Stimulated activated CD8-positive, alpha-beta memory T cell treated with anti-CD3 and anti-CD28 coated beads, Interleukin-12 subunit alpha, Interleukin-12 subunit beta, amount 100 ng/mL, for 24 hours (primary cell): ENCODE results near the gene AGBL4.

ENCODE experiments used
- DNase-seq: peaks from one replicate; pipeline ENCODE4 v3.0.0-alpha.2; 2020; ENCODE audit errors: extremely low read depth

The AGBL4 gene

DNA sequence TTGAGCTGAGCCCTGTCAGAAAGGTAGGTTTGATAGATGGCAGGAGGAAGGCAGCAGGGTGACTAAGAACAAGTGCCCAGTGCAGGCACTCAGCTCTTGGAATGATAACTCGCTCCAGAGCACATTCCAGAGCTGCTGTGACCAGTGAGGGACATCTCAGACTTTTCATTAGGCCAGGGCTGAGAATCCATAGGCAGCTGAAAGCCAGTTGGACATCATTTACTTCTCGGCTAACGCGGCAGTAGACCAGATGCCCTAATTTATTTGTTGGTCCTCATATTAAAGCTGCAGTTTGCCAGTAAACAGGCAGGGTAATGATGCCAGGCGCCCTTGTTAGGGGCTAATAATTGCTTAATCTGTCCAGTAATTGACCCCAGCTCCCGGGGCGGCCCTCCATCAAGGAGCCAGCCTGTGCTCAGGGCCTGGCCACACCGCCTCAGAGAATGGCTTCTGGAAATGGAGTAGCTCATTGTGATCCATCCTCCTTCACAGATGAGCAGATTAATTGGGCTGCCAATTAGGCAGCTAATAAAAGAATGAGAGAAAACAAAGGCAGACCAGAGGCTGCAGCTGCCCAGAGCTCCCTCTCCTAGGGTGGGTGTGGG is 1369.0 kb downstream of the AGBL4 start:
- DNase-seq = no peak

DNA sequence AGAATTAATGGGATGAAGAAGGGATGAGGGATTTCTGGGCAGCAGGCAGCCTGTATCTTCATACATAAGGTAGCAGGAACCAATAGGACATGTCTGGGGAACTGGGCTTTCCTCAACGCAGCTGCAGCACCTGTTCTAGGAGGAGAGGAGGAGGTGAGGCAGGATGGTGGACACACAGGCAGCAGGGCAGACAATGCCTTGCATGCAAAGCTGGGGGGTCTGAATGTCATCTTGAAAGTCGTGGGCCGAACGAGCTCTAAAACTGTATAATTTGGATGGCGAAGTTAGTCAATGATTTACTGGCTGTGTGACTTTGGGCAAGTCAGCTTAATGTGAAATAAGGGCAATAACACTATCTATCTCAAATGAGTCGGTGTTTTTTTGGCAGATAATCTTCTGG is 1371.4 kb downstream of the AGBL4 start:
- no peak for DNase-seq

DNA sequence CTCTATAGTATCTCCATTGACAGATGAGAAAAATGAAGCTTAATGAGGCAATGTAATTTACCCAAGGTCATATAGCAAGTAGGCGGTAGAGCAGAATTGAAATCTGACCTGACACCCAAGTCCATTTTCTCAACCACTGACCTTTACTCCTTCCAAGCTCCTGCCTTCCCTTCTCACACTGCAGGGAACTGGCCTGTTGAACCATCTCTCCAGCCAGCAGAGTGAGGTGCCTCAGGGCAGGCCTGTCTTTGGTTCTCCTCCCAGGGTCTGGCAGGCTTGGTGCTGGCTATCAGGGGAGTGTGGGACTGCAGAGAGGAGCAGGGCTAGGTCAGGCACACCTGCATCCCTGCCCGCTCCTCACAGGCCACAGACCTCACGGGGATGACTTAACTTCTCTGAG is 1373.9 kb downstream of the AGBL4 start:
- DNase-seq = no peak

DNA sequence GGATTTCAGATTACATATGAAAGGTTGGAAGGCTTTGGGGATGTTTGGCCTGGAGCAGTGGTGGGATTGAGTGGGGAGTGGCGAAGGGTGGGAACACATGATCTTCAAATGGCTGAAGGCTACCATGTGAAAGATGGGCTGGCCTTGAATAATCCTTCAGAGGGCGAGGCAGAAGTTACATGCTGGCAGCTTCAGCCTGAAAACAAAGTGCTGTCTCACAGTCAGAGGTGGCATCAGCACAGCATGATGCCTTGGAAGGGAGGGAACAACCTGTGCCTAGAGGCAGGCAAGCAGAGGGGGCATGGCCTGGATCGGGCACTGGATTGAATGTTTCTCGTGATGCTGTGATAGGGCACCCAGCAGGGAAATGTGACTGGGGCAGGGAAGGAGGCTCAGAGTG is 1377.9 kb downstream of the AGBL4 start:
- no peak for DNase-seq

DNA sequence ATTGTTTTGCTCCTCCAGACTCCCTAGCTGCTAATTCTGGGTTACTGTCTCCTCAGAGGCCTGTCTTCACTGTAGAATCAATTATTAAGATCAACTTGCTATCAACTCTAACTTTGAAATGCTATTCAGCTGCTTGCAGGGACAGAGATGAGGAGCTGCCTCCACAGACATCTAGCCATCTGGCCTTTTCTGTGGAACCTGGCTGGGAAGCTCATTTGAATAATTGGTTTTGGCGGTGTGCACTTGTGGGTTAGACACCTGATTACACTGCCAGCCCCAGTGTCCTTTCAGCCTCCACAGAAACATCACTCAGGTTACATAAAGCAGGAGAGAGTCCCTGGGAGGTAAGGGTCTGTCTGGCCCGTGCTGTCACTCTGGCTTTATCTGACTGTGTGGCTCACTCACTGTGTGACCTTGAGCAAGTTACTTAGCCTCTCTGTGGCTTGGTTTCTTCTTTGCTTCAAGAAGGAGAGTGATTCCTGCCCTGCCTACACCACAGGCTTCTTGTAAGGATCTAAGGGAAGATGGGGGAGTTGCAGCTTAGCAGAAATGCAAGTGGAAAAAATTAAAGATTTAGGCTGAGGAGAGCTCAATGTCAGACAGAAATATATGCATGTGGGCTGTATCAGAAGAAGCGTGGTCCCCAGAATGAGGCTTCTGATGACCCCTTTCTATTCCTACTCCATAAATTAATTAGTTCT is 1378.7 kb downstream of the AGBL4 start:
- no peak for DNase-seq

DNA sequence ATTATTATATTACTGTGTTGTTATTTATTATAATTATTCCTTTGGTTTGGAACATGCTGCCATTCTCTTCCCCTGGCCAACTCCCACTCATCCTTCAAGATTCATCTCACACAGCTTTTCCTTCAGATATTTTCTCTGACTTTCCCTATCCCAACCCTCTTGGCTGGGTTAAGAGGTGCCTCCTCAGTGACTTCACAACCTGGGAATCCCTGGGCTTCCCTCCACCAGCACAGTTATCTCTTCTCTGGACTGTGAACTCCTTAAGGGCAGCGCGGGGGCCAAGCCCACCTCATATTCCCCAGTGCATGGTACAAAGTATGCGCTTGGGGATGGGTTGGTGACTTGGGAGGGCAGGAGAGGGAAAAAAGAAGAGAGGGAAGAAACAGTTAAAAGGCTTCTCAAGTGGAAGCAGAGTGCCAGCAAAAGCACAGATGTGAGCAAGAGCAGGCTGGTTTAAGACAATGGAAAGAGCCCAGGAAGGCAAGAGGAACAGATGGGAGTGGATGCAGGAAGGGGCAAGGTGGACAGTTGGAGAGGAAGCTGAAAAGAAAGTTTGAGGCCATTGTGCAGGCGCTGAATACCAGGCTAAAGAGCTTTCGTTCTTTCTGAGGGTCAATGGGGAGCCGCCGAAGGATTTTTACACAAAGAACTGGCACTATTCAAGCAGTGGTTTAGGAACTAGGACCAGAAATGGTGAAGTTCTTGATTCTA is 1379.4 kb downstream of the AGBL4 start:
- no peak for DNase-seq

DNA sequence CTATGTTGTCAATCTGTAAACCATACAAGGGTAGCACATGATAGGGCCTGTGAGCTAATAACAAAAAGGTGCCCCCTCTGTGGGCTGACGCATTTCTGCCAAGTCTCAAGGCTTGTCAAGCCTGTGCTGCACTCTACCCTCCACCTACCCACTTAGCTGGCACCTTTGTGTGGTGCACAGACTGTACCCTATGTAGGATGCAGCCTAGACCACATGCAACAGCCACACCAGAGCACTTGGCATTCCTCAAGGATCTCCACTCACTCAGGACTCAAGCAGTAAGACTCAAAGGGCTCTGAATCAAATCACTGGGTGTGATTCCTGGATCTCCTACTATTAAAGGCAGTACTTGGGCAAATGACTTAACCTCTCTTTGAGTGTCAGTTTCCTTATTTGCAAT is 1380.6 kb downstream of the AGBL4 start:
- no peak for DNase-seq

DNA sequence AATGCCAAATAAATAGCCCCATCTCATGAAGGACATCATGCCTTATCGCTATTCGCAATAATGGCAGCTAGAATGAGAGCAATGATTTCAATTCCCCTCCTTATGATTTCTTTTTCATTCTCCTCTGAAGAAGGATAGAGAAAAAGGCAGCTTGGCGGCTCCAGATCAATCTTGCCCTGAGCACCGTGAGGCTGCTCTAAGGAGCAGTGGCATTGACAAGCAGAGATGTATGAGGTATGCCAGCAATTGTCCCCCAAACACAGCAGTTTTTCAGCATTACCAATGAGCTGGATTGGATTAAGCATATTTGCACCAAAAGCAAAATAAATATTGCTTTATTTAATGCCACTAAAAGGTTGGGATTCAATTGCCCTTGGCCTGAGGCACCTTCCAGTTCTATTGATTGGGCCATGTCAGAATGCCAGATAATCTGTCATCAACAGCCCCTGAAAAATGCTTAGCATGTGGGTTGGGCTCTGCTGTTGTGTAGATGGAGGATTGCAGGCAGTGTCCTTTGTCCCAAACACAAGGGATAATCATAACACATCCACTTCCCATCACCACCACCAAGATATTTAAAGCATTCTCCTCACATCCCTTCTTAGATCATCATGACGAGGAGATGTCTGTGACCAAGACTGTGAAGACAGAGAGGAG is 1382.8 kb downstream of the AGBL4 start:
- no peak for DNase-seq

DNA sequence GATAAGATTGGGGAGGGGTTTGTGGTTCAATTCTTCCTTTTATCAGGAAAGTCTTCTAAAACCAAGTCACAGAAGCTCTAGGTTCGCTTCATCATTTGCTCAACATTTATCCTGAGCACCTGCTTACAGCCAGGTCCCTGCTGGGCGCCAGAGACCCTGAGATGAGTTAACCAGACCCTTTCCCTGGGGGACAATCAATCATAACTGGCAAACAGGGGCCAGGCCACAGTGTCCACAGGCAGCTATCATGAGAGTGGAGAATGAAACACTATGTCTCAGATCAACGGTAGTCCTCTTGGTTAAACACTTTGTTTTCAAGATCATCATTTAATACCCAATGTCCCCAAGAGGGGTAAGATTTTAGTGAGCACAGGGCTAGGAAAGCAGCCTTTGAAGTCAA is 1393.9 kb downstream of the AGBL4 start:
- no peak for DNase-seq

DNA sequence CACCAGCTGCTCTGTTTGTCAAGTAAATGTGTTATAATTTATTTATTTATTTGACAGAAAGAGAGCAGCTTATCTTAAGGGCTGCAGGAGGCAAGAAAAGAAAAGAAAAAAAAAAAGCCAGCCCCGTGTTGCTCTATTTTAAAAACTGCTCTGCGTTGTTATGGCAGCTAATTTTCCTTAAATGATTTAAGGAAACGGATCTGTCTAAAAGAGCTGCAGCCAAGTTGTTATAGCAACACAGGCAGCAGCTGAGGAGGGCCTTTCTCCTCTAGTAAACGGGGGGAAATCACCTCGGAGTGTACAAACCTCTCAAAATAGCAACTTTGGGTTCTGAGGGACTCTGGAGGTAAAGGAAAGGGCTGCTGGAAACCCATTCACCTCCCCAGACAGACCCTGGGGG is 1396.3 kb downstream of the AGBL4 start:
- DNase-seq = no peak

DNA sequence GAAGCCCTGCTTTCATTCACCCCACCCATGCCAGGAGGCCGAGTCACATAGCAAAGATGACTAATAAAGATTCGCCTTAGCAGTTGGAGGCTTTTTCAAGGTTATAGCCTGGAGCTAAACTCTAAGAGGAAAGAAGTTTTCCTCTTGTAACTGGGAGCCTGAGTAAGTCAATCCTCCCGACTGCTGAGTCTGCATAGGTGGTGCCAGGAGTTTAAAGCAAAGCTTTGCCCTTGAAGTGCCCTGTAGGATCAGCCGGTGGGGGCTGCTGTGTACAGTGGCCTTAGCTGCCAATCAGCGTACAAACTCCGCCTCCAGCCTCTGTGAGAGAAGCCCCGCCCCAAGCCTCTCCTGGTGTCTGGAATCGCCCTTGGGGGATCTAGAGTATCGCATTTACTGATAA is 1404.2 kb downstream of the AGBL4 start:
- no peak for DNase-seq

DNA sequence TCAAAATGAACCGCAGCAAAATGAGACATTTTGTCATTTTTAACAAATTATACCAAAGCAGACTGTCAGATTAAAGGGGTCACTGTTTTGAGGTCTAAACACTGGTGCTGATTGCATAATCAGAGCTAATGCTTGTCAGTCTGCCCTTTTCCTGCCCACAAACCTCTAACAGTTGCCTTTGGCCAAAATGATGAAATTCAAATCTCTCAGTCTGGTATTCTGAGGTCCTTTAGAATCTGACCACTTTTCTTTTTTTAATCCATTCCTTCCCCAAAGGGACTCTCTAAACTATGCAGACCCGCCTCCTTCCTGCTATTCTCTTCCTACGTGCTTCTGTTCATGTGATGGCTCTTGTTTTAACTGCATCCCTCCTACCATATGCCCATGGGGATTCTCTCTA is 1406.5 kb downstream of the AGBL4 start:
- DNase-seq = no peak

DNA sequence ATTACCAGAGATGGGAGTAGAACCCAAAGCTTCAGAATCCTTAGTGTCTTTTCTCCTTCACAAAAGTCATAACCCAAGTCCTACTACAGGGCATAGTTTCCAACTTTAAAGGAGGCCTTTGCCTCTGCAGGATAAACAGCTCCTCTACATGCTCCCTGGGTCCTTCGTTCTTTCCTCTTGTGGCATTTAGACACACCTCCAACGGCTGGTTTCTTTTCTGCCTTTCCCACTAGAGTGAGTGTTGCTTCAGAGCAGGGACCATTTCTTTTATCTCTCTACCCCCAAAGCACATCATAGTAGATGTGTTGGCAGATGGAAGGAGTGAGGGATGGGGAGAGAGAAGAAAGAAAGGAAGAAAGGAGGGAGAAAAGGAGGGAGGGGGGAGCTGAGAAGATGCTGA is 1407.0 kb downstream of the AGBL4 start:
- no peak for DNase-seq

DNA sequence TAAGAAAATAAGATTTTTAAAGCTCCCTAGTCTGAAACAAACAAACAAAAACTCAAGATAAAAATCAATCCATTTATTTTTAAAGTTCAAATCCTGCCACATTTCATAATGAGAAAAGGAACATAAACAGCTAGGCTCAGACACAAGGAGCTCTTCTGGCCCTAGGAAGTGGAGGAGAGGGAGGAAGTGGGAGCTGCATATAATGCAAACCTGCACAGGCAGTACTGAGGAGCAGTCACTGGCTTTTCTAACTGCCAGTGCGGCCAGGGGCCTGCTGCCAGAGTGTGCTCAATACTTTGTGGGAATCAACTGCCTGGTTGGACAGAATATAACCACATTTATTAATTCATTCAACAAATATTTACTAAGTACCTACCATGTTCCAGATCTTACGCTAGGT is 1411.9 kb downstream of the AGBL4 start:
- no peak for DNase-seq

DNA sequence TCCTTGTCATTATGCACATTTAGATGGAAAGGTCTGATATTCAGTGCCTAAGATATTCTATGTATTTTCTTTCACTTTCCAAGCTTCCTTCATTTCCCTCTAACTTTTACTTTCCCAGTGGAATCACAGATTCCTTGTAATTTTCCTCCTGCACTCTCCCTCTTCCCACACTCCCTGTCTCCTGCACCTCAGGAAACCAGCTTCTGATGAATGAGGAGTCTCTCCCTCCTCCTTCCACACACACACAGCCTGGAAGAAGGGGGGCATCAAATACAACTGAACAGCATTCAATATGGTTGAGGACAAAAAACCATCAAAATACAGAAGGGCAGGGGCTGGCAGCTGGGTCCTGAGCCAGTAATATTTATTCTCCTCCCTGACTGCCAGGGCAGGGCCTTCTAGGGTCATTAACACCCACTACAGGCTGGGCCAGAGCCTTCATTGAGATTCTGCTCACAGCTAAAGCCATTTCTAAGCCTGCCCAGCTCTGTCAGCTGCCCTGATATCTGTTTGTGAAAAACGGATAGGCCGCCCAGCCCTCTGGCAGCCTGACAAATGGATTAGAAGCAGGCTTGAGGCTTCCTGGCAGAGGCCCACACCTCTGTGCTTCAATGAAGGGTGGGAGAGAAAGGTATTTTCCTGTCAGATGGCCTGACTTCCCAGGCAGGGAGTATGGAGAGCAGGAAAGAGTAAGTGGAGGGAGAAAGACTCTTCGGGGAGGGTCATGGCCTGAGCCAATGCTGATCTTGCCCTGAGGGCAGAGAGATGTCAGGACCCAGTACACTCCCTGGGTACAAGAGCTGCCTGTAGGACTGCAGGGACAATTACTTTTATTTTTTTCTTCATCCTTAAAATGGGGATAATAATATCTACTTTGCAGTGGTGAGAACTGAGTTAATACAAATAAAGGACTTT is 1412.9 kb downstream of the AGBL4 start:
- no peak for DNase-seq

DNA sequence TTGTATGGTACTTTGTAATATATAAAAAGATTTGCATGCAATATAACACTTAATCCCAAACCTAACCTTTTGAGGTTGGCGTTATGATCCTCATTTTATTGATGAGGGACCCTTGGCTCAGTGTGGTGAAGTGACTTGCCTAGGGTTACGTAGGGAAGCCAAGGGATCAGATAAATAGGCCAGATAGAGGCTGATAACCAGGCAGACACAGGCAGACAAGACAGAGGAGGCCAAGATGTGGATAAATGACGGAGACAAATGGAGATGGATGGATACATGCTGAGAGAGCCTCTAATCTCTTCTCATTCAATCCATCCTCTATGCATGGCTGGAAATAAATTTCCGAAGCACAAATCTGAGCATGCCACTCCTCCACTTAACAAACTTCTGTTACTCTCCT is 1414.9 kb downstream of the AGBL4 start:
- DNase-seq = no peak

DNA sequence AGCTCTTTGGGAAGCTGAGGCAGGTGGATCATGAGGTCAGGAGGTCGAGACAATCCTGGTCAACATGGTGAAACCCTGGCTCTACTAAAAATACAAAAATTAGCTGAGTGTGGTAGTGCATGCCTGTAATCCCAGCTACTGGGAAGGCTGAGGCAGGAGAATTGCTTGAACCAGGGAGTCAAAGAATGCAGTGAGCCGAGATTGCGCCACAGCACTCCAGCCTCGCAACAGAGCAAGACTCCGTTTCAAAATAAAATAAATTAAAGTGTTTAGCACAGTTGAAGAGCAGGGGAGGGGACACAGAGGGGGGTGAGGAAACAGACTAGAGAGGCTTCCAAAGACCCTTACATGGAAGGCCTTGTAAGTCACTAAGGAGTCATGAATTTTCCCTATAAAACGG is 1420.5 kb downstream of the AGBL4 start:
- no peak for DNase-seq

DNA sequence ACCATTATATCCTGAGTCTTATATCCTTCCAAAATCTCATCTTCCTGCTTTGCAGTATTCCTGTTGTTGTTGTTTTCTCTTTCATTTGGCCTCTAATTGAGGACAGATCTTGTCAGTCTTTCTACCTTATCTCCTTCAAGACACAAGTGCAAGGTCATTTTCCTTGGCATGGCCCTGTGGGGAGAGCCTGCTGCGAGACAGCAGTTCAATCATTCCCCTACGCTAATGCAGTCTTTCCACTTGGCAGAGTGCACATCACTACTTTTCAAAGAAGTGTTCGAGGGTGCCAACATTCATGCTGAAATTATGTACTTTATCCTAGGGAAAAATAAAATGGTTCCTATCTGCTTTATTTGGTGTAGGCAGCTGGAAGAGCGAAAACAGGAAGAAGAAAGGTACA is 1421.4 kb downstream of the AGBL4 start:
- no peak for DNase-seq

DNA sequence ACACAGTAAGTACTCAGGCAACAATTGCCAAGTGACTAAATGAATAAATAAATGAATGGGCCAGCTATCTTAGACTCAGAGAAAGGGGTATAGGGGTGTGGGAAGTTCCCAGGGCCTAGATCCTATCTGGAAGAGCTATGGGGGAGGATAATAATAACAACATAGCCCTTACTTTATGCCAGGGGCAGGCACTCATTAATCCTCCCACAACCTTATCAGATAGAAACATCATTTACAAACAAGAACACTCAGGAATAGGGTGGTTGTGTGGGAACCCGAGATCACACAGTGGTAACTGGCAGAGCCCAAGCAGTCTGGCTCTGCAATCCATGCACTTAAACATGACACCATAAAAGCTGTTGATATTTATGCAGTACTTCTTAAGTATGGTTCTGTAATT is 1423.6 kb downstream of the AGBL4 start:
- no peak for DNase-seq

DNA sequence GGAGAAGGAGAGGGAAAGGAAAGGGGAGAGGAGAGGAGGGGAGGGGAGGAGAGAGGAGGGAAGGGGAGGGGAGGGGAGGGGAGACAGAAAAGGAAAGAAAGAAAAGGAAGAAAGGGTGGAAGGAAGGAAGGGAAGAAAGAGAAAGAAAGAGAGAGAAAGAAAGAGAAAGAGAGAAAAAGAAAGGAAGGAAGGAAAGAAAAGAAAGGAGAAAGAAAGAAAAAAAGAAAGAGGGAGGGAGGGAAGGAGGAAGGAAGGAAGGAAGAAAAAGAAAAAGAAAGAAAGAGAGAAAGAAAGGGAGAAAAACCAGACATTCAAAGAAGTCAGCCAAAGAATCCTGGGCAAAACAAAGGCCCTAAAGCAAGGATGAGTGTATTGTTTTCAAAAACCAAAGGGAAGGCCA is 1426.1 kb downstream of the AGBL4 start:
- DNase-seq = no peak

DNA sequence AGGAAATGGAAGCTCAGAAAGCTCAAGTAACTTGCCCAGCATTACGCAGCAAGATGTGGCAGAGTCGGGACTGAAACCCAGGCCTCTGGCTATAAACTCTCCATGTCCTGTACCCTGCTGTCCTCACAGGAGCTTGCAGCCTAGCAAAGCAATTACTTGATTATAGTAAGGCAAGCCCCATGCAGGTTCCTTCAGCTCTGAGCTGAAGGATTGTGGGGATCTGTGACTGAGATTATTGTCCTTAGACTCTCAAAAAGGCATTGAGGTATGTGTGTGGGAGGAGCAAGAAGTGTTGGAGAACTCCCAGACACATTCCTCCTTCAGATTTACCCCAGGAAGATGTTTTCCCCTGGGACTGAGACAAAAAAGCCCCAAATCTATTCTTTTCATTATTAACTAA is 1427.7 kb downstream of the AGBL4 start:
- DNase-seq = no peak

DNA sequence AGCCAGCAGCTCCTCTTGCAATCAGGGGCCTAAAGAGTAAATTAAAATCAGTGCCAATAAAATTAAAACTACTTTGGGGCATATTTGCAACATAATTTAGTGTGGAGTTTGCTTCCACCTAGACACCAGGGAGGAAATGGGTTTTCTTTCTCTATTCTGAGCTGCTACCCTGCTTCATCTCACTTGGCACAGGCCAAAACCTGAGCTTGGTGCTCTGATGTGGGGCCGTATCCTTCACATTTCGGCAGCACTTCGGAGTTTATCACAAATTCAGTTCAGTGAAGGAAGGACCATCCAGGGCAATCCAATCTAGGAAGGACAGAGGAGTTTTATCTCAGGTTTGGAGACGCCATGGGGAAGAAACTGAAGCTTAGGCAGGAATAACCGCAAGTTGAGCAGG is 1428.1 kb downstream of the AGBL4 start:
- no peak for DNase-seq
